Gastroesophageal sphincter (tissue), 3 donors: Measurements from ENCODE around the gene WWC2.

Source experiments
- CTCF ChIP-seq, 4 experiments: fragments of 200-600 bp in 2 of 4; fragments of 450-650 bp in 2 of 4; sonication (generic) in 1 of 4; IDR thresholded peaks; one replicate each; pipeline ENCODE4 v1.5.1; 2017 to 2019; ENCODE audit warnings: antibody characterized with exemption in 4 of 4, mild to moderate bottlenecking in 2 of 4, moderate library complexity in 2 of 4
- EP300 ChIP-seq: sonication (generic); formaldehyde crosslinking; IDR thresholded peaks from one replicate; pipeline ENCODE4 v1.6.1; 2017; ENCODE audit warnings: antibody characterized with exemption, mild to moderate bottlenecking
- POLR2A ChIP-seq, 2 donors: fragments of 450-650 bp; IDR thresholded peaks; one replicate each; pipeline ENCODE4 v1.6.1; 2017; ENCODE audit warnings: antibody characterized with exemption in 2 of 2, mild to moderate bottlenecking in 2 of 2, moderate library complexity in 1 of 2
- POLR2AphosphoS5 ChIP-seq: sonication (generic); formaldehyde crosslinking; IDR thresholded peaks from one replicate; pipeline ENCODE4 v1.6.1; 2017; ENCODE audit warnings: antibody characterized with exemption

GRCh38 chr4:183098019-183098722 lies 886 bp upstream of the WWC2 start:
- TF ChIP-seq CTCF (IDR thresholded peaks at IDR 0.05) (peak in 3 of 4 experiments; percentile 2 to 34 (median 17)), POLR2A (IDR thresholded peaks at IDR 0.05) (peak in 1 of 2 donors; percentile 39), POLR2AphosphoS5 (no peak), EP300 (no peak)
